Stimulated activated naive B cell treated with anti-CD40 and anti-IgM and Interleukin-4, amounts not matched to agents 10 μg/mL and 1 μg/mL and 100 μg/mL, for 72 hours (primary cell): Measurements from ENCODE around the gene FMOD.

Experiments
- ATAC-seq, 2 donors: fragments of 150-1000 bp; cut with Tn5 transposase; replicated peaks; 2 replicates each; pipeline ENCODE4 v1.10.0; 2021; ENCODE audit warnings: moderate library complexity in 1 of 2
- DNase-seq: peaks from one replicate; pipeline ENCODE4 v3.0.0; 2021
- H3K27ac Mint-ChIP-seq: one replicate; pipeline ENCODE4 v1.8.0; 2022; ENCODE audit warnings: mild to moderate bottlenecking, mixed read lengths
- H3K27me3 Mint-ChIP-seq, 2 donors: one replicate each; pipeline ENCODE4 v1.8.0; 2022; ENCODE audit warnings: mixed read lengths in 2 of 2
- H3K36me3 Mint-ChIP-seq, 2 donors: one replicate each; pipeline ENCODE4 v1.8.0; 2022; ENCODE audit warnings: mixed read lengths in 2 of 2, mild to moderate bottlenecking in 1 of 2
- H3K4me1 Mint-ChIP-seq, 2 donors: one replicate each; pipeline ENCODE4 v1.8.0; 2022; ENCODE audit warnings: mixed read lengths in 2 of 2, mild to moderate bottlenecking in 1 of 2
- H3K4me3 Mint-ChIP-seq, 2 donors: one replicate each; pipeline ENCODE4 v1.8.0; 2022; ENCODE audit warnings: mild to moderate bottlenecking in 2 of 2, mixed read lengths in 2 of 2, moderate library complexity in 1 of 2
- H3K9me3 Mint-ChIP-seq, 2 donors: one replicate each; pipeline ENCODE4 v1.8.0; 2022; ENCODE audit warnings: mixed read lengths in 2 of 2, mild to moderate bottlenecking in 1 of 2

FMOD gene

GRCh38 chr1:203351037-203351625, at the start of gene FMOD:
Gene FMOD (minus strand): TSS chr1:203351122. CDS start chr1:203348270, 2,852 bp downstream.
- DNase-seq: peak; percentile 8
- Mint-ChIP-seq H3K27me3 (peaks cover 31 to 33% of the 10 kb centered on the region in 2 donors), H3K4me1 (peaks cover 20 to 21% of the 10 kb centered on the region in 2 donors), H3K27ac (peak within 1 kb of the TSS; percentile 85), H3K4me3 (peak within 1 kb of the TSS; percentile 71 to 78), H3K9me3 (peaks cover 0 to 1% of the 10 kb centered on the region in 2 donors), H3K36me3 (peaks cover 2 to 4% of the 10 kb centered on the region in 2 donors)
- ATAC-seq: peak; percentile 85 to 87

GRCh38 chr1:203396595-203397194, 45.8 kb upstream of the FMOD start:
- Mint-ChIP-seq H3K27me3 (peaks cover 25 to 28% of the 10 kb centered on the region in 2 donors), H3K9me3 (peaks cover 0 to 3% of the 10 kb centered on the region in 2 donors), H3K4me3 (no peak overlapping the region), H3K27ac (no peak overlapping the region), H3K4me1 (peaks cover 13 to 19% of the 10 kb centered on the region in 2 donors), H3K36me3 (peaks cover 2 to 3% of the 10 kb centered on the region in 2 donors)
- ATAC-seq (peak; percentile 81 to 83), DNase-seq (peak; percentile 10)

GRCh38 chr1:203395751-203396150, 44.8 kb upstream of the FMOD start:
- no peak overlapping the region for H3K27ac Mint-ChIP-seq
- H3K9me3 Mint-ChIP-seq: peaks cover 0 to 3% of the 10 kb centered on the region in 2 donors
- peaks cover 0 to 2% of the 10 kb centered on the region in 2 donors for H3K36me3 Mint-ChIP-seq
- H3K4me1 Mint-ChIP-seq: peaks cover 8 to 19% of the 10 kb centered on the region in 2 donors
- DNase-seq (no peak), ATAC-seq (no peak)
- peaks cover 19 to 30% of the 10 kb centered on the region in 2 donors for H3K27me3 Mint-ChIP-seq
- no peak overlapping the region for H3K4me3 Mint-ChIP-seq

- Mint-ChIP-seq H3K9me3 (peaks cover 0 to 3% of the 10 kb centered on the region in 2 donors), H3K36me3 (peaks cover 0 to 2% of the 10 kb centered on the region in 2 donors), H3K27me3 (peaks cover 8 to 11% of the 10 kb centered on the region in 2 donors), H3K27ac (no peak overlapping the region), H3K4me3 (no peak overlapping the region), H3K4me1 (no peaks in the 10 kb centered on the region)
- DNase-seq (no peak), ATAC-seq (no peak)
These were observed 39.4 kb upstream of the FMOD start for GRCh38 chr1:203390298-203390697.

GRCh38 chr1:203388683-203389082, 37.8 kb upstream of the FMOD start:
- H3K27me3 Mint-ChIP-seq: peaks cover 4 to 11% of the 10 kb centered on the region in 2 donors
- DNase-seq (no peak), ATAC-seq (no peak)
- peaks cover 0 to 1% of the 10 kb centered on the region in 2 donors for H3K4me1 Mint-ChIP-seq
- H3K36me3 Mint-ChIP-seq: peaks cover 0 to 2% of the 10 kb centered on the region in 2 donors
- peaks cover 0 to 3% of the 10 kb centered on the region in 2 donors for H3K9me3 Mint-ChIP-seq
- no peak overlapping the region for H3K4me3 Mint-ChIP-seq
- no peak overlapping the region for H3K27ac Mint-ChIP-seq

- H3K4me1 Mint-ChIP-seq: peaks cover 39 to 44% of the 10 kb centered on the region in 2 donors
- no peak for DNase-seq
- H3K4me3 Mint-ChIP-seq: peak overlapping the region; percentile 5 to 17
- H3K9me3 Mint-ChIP-seq: peaks cover 0 to 2% of the 10 kb centered on the region in 2 donors
- H3K27ac Mint-ChIP-seq: peak overlapping the region; percentile 38
- no peak for ATAC-seq
- no peaks in the 10 kb centered on the region for H3K27me3 Mint-ChIP-seq
- H3K36me3 Mint-ChIP-seq: peaks cover 0 to 3% of the 10 kb centered on the region in 2 donors
These were observed 31.1 kb upstream of the FMOD start for GRCh38 chr1:203382026-203382425.

GRCh38 chr1:203381151-203381751, 30.3 kb upstream of the FMOD start:
- Mint-ChIP-seq H3K27ac (peak overlapping the region; percentile 6), H3K27me3 (no peaks in the 10 kb centered on the region), H3K9me3 (peaks cover 0 to 3% of the 10 kb centered on the region in 2 donors), H3K4me3 (peak overlapping the region; percentile 17), H3K4me1 (peaks cover 39 to 44% of the 10 kb centered on the region in 2 donors), H3K36me3 (peaks cover 0 to 3% of the 10 kb centered on the region in 2 donors)
- ATAC-seq: peak; percentile 92 to 93
- DNase-seq: peak; percentile 39

GRCh38 chr1:203380420-203381150, 29.7 kb upstream of the FMOD start:
- H3K27me3 Mint-ChIP-seq: no peaks in the 10 kb centered on the region
- H3K9me3 Mint-ChIP-seq: peaks cover 0 to 3% of the 10 kb centered on the region in 2 donors
- peak; percentile 83 to 86 for ATAC-seq
- peak; percentile 6 for DNase-seq
- peaks cover 0 to 3% of the 10 kb centered on the region in 2 donors for H3K36me3 Mint-ChIP-seq
- H3K27ac Mint-ChIP-seq: peak overlapping the region; percentile 67
- H3K4me3 Mint-ChIP-seq: peak overlapping the region; percentile 11 to 17
- peaks cover 39 to 44% of the 10 kb centered on the region in 2 donors for H3K4me1 Mint-ChIP-seq

- Mint-ChIP-seq H3K27ac (no peak overlapping the region), H3K36me3 (peaks cover 0 to 3% of the 10 kb centered on the region in 2 donors), H3K9me3 (peaks cover 0 to 3% of the 10 kb centered on the region in 2 donors), H3K4me3 (peak overlapping the region; percentile 2 to 51), H3K4me1 (peaks cover 40 to 44% of the 10 kb centered on the region in 2 donors), H3K27me3 (no peaks in the 10 kb centered on the region)
- ATAC-seq: no peak
- DNase-seq: no peak
These were observed 28.9 kb upstream of the FMOD start for GRCh38 chr1:203379825-203380224.

GRCh38 chr1:203378556-203379245, 27.8 kb upstream of the FMOD start:
- H3K4me1 Mint-ChIP-seq: peaks cover 40 to 44% of the 10 kb centered on the region in 2 donors
- peaks cover 0 to 3% of the 10 kb centered on the region in 2 donors for H3K36me3 Mint-ChIP-seq
- DNase-seq: no peak
- H3K27ac Mint-ChIP-seq: no peak overlapping the region
- ATAC-seq: no peak
- H3K27me3 Mint-ChIP-seq: no peaks in the 10 kb centered on the region
- H3K9me3 Mint-ChIP-seq: peaks cover 0 to 3% of the 10 kb centered on the region in 2 donors
- no peak overlapping the region for H3K4me3 Mint-ChIP-seq

- no peak overlapping the region for H3K27ac Mint-ChIP-seq
- H3K4me3 Mint-ChIP-seq: no peak overlapping the region
- no peak for DNase-seq
- no peaks in the 10 kb centered on the region for H3K36me3 Mint-ChIP-seq
- no peaks in the 10 kb centered on the region for H3K27me3 Mint-ChIP-seq
- peaks cover 8 to 11% of the 10 kb centered on the region in 2 donors for H3K4me1 Mint-ChIP-seq
- H3K9me3 Mint-ChIP-seq: peaks cover 0 to 1% of the 10 kb centered on the region in 2 donors
- ATAC-seq: peak in 1 of 2 donors; percentile 49
These were observed 23.1 kb upstream of the FMOD start for GRCh38 chr1:203373991-203374390.

- H3K9me3 Mint-ChIP-seq: peaks cover 0 to 1% of the 10 kb centered on the region in 2 donors
- no peak for DNase-seq
These were observed 22.1 kb upstream of the FMOD start for GRCh38 chr1:203373002-203373401.

GRCh38 chr1:203371288-203371687, 20.4 kb upstream of the FMOD start:
- H3K4me1 Mint-ChIP-seq: peaks cover 6 to 7% of the 10 kb centered on the region in 2 donors
- H3K27me3 Mint-ChIP-seq: no peaks in the 10 kb centered on the region
- no peak overlapping the region for H3K4me3 Mint-ChIP-seq
- H3K9me3 Mint-ChIP-seq: no peaks in the 10 kb centered on the region
- DNase-seq (no peak), ATAC-seq (no peak)
- H3K27ac Mint-ChIP-seq: no peak overlapping the region
- H3K36me3 Mint-ChIP-seq: no peaks in the 10 kb centered on the region

More at GRCh38 chr1:203373002-203373401, 22.1 kb upstream of the FMOD start:
- H3K36me3 Mint-ChIP-seq: no peaks in the 10 kb centered on the region
- H3K4me1 Mint-ChIP-seq: peaks cover 6 to 7% of the 10 kb centered on the region in 2 donors
- no peaks in the 10 kb centered on the region for H3K27me3 Mint-ChIP-seq
- no peak overlapping the region for H3K27ac Mint-ChIP-seq
- no peak overlapping the region for H3K4me3 Mint-ChIP-seq
- ATAC-seq: no peak
